ENCODE data around the gene NUP98.

Gene NUP98

GRCh38 chr11:3637201-3637600, 160.2 kb downstream of the NUP98 start:
- no peak for DNase-seq

GRCh38 chr11:3635641-3636375, 161.5 kb downstream of the NUP98 start:
- no peak for DNase-seq

DNA sequence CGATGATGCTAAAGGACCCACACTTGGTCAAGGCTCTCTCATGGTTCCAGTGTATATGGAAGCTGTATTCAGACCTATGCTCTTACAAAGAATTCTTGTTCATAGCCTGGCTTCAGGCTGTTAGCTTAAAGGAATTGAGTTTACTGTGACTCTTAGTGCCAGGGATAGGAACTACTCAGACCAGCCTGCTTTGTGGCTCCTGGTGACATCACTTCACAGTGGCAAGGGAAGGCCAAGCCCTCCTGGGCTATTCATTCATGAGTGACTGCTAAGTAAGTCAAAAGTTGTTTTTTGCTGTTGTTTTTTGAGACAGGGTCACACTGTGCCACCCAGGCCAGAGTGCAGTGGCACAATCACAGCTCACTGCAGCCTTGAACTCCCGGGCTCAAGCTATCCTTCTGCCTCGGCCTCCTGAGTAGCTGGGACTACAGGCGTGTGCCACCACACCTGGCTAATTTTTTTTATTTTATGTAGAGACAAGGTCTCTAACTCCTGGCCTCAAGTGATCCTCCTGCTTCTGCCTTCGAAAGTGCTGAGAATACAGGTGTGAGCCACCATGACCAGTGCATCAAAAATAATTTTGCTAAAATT, 165.2 kb downstream of the NUP98 start:
- no peak for DNase-seq

DNA sequence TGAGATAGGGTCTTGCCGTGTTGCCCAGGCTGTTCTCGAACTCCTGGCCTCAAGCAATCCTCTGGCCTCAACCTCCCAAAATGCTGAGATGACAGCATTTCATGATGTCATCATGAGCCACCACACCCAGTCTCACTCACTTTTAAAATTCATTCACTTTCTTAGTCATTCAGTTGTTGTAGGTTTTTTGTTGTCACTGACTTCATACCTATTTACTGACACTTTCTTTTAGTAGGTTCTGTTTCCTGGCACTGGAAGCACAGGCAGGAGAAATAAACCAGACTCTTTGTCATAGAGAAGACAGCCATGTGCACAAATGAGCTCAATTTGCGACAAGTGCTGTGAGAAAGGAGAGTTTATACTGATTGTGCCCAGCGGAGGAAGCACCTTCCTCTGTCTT, 166.0 kb downstream of the NUP98 start:
- DNase-seq = no peak

- no peak for DNase-seq
These were observed 170.1 kb downstream of the NUP98 start for GRCh38 chr11:3627291-3627690.

GRCh38 chr11:3626250-3626960, 170.9 kb downstream of the NUP98 start:
- DNase-seq = peak; percentile 37

Data from inflammatory macrophage treated with lipopolysaccharide for 4 hours (primary cell).